Endothelial cell of umbilical vein (primary cell): ENCODE results near the gene SCLY.

Source experiments
- CTCF ChIP-seq, 2 donors: IDR thresholded peaks; 1 replicate in 1 of 2; 2 replicates in 1 of 2; pipeline ENCODE4 v1.5.1; 2011; ENCODE audit warnings: low read length in 2 of 2, mild to moderate bottlenecking in 2 of 2, moderate library complexity in 2 of 2, control low read depth in 1 of 2, inconsistent platforms in 1 of 2, low read depth in 1 of 2; ENCODE audit not compliant: insufficient read depth in 1 of 2; ENCODE audit errors: extremely low read depth in 1 of 2
- EZH2 ChIP-seq: IDR thresholded peaks from 2 replicates; pipeline ENCODE4 v1.6.1; 2012; ENCODE audit warnings: borderline replicate concordance, low read depth, mild to moderate bottlenecking, moderate library complexity, low read length, inconsistent platforms; ENCODE audit not compliant: severe bottlenecking
- MYC ChIP-seq: IDR thresholded peaks from one replicate; pipeline ENCODE4 v1.6.1; 2011; ENCODE audit warnings: mild to moderate bottlenecking, low read depth, low read length
- POLR2A ChIP-seq: IDR thresholded peaks from 2 replicates; pipeline ENCODE4 v1.6.1; 2012; ENCODE audit warnings: low read depth, mild to moderate bottlenecking, control low read depth, low read length
- POLR2AphosphoS5 ChIP-seq: IDR thresholded peaks from 2 replicates; pipeline ENCODE4 v1.6.1; 2012; ENCODE audit warnings: low read depth, mild to moderate bottlenecking, control low read depth, low read length, moderate library complexity; ENCODE audit not compliant: insufficient read depth

- TF ChIP-seq EZH2 = no peak
- no peak for TF ChIP-seq CTCF (IDR thresholded peaks at IDR 0.05; ENCODE audit: extremely low read depth in 1 of 2, insufficient read depth in 1 of 2, low read depth in 1 of 2, low read length in 2 of 2)
- no peak for TF ChIP-seq MYC
- TF ChIP-seq POLR2A = no peak
- no peak for TF ChIP-seq POLR2AphosphoS5
Observed at GRCh38 chr2:238126775-238127164, 66.0 kb downstream of the SCLY start.
